Activated naive CD4-positive, alpha-beta T cell treated with anti-CD3 and anti-CD28 coated beads, Interleukin-2, amount 50 U/mL, for 24 hours (primary cell): ENCODE data around the gene C9.

Source experiments
- H3K27ac Mint-ChIP-seq: one replicate; pipeline ENCODE4 v1.8.0; 2021; ENCODE audit warnings: mild to moderate bottlenecking, mixed read lengths
- H3K27me3 Mint-ChIP-seq: one replicate; pipeline ENCODE4 v1.8.0; 2021; ENCODE audit warnings: mixed read lengths
- H3K36me3 Mint-ChIP-seq: one replicate; pipeline ENCODE4 v1.8.0; 2021; ENCODE audit warnings: mixed read lengths
- H3K4me1 Mint-ChIP-seq: one replicate; pipeline ENCODE4 v1.8.0; 2021; ENCODE audit warnings: mixed read lengths
- H3K4me3 Mint-ChIP-seq: one replicate; pipeline ENCODE4 v1.8.0; 2021; ENCODE audit warnings: mild to moderate bottlenecking, mixed read lengths
- H3K9me3 Mint-ChIP-seq: one replicate; pipeline ENCODE4 v1.8.0; 2021; ENCODE audit warnings: mixed read lengths

Gene C9

DNA sequence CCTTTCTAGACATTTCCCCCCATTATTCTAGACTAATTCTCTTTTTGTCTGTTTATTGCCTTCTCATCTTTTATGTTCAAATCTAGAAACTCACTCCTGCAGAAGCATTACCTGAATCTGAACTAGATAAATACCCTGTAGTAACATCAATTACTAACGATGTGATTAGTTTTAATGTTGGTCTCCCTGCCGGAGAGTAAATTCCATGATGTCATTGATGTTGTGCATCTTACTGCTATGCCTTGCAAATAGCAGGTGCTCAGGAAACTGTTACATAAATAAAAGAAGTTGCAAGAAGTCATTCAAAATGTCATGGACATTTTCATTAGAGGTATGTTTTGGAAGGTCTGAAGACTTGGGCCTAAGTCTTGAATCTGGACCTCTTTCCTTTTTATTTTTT is 23.0 kb upstream of the C9 start:
- no peaks in the 10 kb centered on the region for H3K36me3 Mint-ChIP-seq
- no peak overlapping the region for H3K27ac Mint-ChIP-seq

DNA sequence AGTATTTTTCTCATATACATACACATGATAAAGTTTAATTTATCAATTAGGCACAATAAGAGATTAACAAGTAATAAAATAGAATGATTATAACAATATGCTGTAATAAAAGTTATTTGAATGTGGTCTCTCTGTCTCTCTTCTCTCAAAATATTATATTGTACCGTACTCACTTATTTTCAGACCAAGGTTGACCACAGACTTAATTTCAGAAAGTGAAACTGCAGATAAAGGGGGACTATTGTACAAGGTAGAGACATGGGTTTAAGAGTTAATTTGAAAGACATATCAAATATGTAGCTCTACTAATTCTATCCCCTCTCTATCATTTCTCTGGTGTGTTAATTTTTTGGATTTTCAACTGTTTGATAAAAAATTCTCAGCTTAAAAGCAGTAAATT is 20.0 kb upstream of the C9 start:
- Mint-ChIP-seq H3K9me3 (no peaks in the 10 kb centered on the region), H3K27ac (no peak overlapping the region), H3K36me3 (no peaks in the 10 kb centered on the region), H3K4me3 (no peak overlapping the region), H3K4me1 (no peaks in the 10 kb centered on the region), H3K27me3 (no peaks in the 10 kb centered on the region)

More for the DNA sequence above, 23.0 kb upstream of the C9 start:
- Mint-ChIP-seq H3K4me1 (no peaks in the 10 kb centered on the region), H3K4me3 (no peak overlapping the region), H3K9me3 (no peaks in the 10 kb centered on the region), H3K27me3 (no peaks in the 10 kb centered on the region)

DNA sequence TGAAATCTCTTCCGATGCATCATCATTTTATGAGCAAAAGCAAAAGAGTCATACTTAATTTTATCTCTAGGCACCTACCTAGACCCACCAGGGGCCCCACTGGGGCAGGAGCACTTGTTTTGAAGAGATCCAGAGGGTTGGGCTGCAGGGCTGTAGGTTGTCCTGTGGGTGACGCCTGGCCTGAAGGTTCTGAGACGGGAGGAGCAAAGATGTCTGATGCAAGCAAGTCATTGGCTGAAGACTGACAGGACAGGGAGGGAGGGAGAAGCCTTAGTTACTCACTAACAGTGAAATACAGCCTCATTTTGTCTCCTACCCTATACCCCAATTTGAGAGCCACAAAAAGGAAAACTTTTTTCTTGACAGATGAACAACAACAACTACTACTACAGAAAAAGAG is 17.1 kb upstream of the C9 start:
- Mint-ChIP-seq H3K27me3 (no peaks in the 10 kb centered on the region), H3K27ac (no peak overlapping the region), H3K36me3 (no peaks in the 10 kb centered on the region), H3K4me1 (no peaks in the 10 kb centered on the region), H3K9me3 (no peaks in the 10 kb centered on the region), H3K4me3 (no peak overlapping the region)

DNA sequence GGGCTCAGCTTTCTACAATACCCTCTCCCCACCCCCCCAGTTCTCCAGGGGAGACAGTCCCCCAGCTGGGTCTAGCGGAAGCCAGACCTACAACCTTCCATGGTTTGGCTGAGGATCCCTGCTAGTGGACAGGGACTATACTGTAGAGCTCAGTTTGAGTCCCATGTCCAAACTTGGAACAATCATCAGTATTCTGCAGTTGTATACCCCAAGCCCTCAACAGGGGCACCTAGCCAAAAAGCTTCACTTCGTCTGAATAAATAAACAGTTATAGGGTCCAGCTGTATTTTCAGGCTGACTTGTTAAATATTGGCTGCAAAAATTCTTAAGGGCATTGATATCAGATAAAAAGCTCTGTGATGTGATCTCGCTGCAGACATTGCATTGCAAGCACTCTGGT is 15.4 kb upstream of the C9 start:
- Mint-ChIP-seq H3K27ac (no peak overlapping the region), H3K4me1 (no peaks in the 10 kb centered on the region), H3K4me3 (no peak overlapping the region), H3K36me3 (no peaks in the 10 kb centered on the region), H3K27me3 (no peaks in the 10 kb centered on the region), H3K9me3 (no peaks in the 10 kb centered on the region)

DNA sequence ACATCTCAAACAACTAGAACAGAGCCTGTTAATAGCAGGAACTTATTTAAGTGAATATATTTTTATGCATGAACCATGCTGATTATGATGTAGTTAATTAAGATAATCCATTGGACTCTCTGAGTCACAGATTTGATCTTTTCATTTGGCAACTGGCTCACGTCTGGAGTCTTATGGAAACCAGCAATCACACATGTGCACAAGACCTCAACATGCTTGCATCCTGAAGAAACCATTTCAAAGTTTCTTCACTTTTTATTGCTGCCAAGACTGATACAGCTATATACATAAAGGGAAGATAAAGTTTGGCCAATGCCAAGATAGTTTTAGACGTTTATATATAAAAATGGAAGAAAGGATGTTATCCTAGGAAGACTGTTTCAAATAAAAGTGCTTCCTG is 13.3 kb upstream of the C9 start:
- Mint-ChIP-seq H3K4me3 (no peak overlapping the region), H3K9me3 (no peaks in the 10 kb centered on the region), H3K4me1 (no peaks in the 10 kb centered on the region), H3K27ac (no peak overlapping the region), H3K36me3 (no peaks in the 10 kb centered on the region), H3K27me3 (no peaks in the 10 kb centered on the region)

DNA sequence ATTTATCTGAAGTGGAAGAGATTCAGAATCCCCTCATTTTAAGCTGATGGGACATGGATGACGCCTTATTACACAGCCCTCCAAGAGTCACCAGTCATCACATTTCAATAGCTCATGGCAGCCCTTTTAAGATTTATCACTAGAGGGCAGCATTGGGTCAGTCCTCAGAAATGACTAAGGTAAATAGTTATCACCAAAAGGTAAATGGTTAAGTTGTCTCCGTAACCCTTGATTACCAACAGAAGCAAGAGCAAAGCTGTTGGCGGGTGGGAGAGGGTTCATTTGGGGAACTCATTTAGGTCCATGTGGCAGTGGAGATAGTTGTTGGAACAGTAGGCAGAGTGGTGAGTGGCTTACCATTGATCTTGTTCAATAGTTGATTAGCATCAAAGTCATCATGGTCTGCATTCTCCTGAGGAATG is 12.0 kb upstream of the C9 start:
- no peak overlapping the region for H3K4me3 Mint-ChIP-seq
- H3K4me1 Mint-ChIP-seq: no peaks in the 10 kb centered on the region
- H3K27ac Mint-ChIP-seq: no peak overlapping the region
- H3K27me3 Mint-ChIP-seq: no peaks in the 10 kb centered on the region
- H3K9me3 Mint-ChIP-seq: no peaks in the 10 kb centered on the region
- no peaks in the 10 kb centered on the region for H3K36me3 Mint-ChIP-seq

DNA sequence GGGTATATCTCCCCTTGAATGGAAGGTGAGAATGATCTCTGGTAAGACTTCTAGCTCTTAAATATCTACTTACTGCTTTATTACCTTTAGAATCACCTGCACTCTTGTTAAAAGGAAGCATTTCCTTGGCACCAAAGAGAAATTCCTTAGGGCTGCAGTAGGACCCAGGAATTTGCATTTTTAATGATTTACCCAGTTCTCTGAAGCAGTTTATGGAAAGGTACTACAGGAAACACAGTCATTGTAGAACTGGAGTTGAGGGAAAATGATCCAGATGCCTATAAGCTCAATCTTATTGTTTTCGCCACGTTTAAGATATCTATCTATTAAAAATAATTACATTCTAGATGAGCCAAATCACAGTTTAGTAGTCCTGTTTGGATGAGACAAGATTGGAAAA is 9.5 kb upstream of the C9 start:
- no peaks in the 10 kb centered on the region for H3K27me3 Mint-ChIP-seq
- no peak overlapping the region for H3K4me3 Mint-ChIP-seq
- no peaks in the 10 kb centered on the region for H3K4me1 Mint-ChIP-seq
- H3K27ac Mint-ChIP-seq: no peak overlapping the region
- no peaks in the 10 kb centered on the region for H3K9me3 Mint-ChIP-seq
- H3K36me3 Mint-ChIP-seq: no peaks in the 10 kb centered on the region

DNA sequence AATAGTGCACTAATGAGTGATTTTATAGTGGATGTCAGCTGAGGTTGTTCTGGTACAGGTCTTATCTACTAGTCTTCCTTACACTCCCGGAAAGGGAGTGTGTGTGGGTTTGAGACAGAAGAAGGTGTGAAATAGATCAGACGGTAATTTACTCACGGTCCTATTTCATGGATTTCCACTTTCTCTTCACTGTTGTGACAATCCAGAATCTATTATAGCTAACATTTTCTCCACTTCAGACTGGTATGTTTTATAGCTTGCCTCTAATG is 7.0 kb upstream of the C9 start:
- Mint-ChIP-seq H3K36me3 (no peaks in the 10 kb centered on the region), H3K4me3 (no peak overlapping the region), H3K27ac (no peak overlapping the region), H3K4me1 (no peaks in the 10 kb centered on the region), H3K9me3 (no peaks in the 10 kb centered on the region), H3K27me3 (peaks cover 1% of the 10 kb centered on the region)

DNA sequence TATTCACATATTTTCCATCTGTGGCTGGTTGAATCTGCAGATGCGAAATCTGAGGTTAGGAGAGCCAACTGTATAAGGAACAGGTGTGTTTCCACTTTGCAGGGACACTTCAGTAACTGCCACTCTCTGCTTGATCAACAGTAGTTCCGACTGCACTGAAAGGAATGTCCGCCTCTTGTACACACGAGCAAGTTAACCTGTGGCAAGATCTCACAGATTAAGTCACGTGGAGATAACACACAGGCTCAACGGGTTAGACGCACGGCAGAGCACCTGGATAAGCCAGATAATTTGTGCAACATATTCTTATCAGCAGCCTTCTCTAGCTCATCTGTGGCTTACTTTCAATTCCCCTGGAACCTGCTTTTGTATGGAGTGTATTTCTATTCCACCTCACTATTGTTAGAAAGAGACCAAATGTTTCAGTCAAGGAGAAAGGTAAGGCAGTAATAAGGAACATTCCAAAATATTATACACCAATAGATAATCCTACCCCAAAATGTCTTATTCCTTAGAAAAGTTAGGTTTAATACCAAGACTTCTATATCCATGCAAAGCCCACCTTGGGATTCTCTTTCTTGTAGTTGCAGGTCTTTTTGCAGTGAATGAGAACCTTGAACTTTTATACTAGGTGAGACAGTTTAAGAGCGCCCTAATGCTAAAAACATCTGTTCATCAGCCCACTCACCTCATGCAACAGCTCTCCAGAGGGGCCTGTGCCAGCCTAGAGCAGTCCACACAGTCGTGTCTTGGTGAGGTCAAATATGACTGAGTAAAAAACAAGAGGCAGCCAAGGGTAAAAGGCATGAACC is 6.5 kb upstream of the C9 start:
- H3K36me3 Mint-ChIP-seq: no peaks in the 10 kb centered on the region
- no peak overlapping the region for H3K4me3 Mint-ChIP-seq
- peaks cover 1% of the 10 kb centered on the region for H3K27me3 Mint-ChIP-seq
- H3K4me1 Mint-ChIP-seq: no peaks in the 10 kb centered on the region
- H3K9me3 Mint-ChIP-seq: no peaks in the 10 kb centered on the region
- H3K27ac Mint-ChIP-seq: no peak overlapping the region

DNA sequence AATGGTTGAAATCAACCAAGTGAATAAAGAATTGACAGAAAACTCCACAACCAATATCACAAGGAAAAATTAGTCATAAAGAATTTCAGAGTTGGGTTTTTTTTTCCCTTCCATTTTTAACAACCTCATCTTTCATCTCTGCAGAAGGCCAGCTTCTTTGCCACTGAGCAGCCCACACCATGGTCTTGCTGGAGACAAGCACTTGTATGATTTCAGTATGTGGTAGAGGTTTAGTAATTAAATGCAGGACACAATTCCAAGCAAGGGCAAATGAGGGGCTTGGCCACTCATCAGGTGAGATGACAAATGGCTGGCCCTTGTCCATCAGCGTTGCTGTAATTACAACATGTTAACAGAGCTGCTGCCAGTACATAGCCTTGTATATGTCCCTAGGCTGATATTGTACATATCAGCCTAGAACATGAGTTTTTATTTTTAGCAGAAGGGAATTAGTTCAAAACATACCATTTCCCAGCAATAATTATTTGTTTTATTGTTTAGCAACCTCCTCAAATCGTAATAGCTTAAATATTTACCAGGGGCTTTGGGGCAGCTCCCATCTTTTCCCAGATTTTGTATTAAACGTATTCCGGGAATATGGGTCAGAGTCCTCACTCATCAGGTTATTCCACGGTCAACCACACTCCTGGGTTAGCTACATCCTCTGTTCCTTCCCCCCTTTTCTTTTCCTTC is 5.0 kb upstream of the C9 start:
- Mint-ChIP-seq H3K9me3 (no peaks in the 10 kb centered on the region), H3K4me1 (no peaks in the 10 kb centered on the region), H3K27me3 (peaks cover 1% of the 10 kb centered on the region), H3K4me3 (no peak overlapping the region), H3K36me3 (no peaks in the 10 kb centered on the region), H3K27ac (no peak overlapping the region)

DNA sequence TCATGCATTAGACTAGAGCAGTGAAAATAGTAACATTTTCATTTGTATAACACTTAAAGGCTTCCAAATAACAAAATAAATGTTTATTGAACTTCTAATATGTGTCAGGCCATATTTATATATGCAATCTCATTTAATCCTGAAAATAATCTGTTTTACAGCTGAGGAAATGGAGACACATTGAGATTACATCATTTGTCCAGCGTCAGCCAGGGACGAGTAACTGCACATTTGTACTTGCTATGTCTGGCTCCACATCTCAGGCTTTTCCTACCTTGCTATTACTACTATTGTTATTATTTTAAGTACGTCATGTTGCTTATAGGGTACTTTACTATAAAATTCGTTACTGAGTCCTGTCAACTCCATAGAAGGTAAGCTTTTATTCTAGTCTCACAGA is 3.8 kb upstream of the C9 start:
- peaks cover 1% of the 10 kb centered on the region for H3K27me3 Mint-ChIP-seq
- no peaks in the 10 kb centered on the region for H3K9me3 Mint-ChIP-seq
- H3K36me3 Mint-ChIP-seq: no peaks in the 10 kb centered on the region
- H3K4me3 Mint-ChIP-seq: no peak overlapping the region
- H3K4me1 Mint-ChIP-seq: no peaks in the 10 kb centered on the region
- no peak overlapping the region for H3K27ac Mint-ChIP-seq

DNA sequence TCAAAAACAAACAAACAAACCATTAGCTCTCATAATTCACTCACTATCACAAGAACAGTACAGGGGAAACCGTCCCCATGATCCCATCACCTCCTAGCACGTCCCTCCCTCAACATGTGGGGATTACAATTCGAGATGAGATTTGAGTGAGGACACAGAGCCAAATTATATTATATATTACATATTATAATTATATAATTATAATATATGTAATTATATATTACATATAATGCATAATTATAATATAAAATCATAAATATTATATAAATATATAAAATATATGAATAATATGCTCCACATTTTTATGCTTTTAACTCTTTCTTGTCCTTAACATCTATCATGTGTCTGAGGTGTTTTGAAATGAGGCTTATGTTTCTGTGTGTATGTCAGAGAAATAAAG is 3.4 kb upstream of the C9 start:
- no peaks in the 10 kb centered on the region for H3K4me1 Mint-ChIP-seq
- peaks cover 1% of the 10 kb centered on the region for H3K27me3 Mint-ChIP-seq
- H3K9me3 Mint-ChIP-seq: no peaks in the 10 kb centered on the region
- no peaks in the 10 kb centered on the region for H3K36me3 Mint-ChIP-seq
- no peak overlapping the region for H3K27ac Mint-ChIP-seq
- H3K4me3 Mint-ChIP-seq: no peak overlapping the region

DNA sequence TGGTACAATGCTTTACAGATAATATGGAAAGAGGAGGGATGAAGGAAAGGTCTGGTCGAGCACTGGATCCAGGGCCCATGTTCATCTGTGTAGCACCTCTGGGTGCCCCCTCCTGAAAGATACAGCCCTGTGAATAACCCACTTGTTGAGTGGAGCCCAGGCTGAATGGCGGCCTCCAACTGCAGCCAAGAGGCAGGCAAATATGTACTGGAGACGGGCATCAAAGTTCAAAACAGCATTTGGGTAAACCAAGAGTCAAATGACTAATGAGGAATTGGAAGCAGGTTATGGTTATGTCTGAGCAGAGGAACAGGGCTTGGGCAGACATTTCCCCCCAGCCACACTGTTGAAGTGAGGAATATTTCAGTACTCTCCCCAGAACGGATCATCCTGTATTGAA is 1.1 kb downstream of the C9 start:
- no peak overlapping the region for H3K27ac Mint-ChIP-seq
- H3K36me3 Mint-ChIP-seq: no peaks in the 10 kb centered on the region
- no peaks in the 10 kb centered on the region for H3K4me1 Mint-ChIP-seq
- H3K9me3 Mint-ChIP-seq: peaks cover 5% of the 10 kb centered on the region
- H3K4me3 Mint-ChIP-seq: no peak overlapping the region
- peaks cover 1% of the 10 kb centered on the region for H3K27me3 Mint-ChIP-seq

DNA sequence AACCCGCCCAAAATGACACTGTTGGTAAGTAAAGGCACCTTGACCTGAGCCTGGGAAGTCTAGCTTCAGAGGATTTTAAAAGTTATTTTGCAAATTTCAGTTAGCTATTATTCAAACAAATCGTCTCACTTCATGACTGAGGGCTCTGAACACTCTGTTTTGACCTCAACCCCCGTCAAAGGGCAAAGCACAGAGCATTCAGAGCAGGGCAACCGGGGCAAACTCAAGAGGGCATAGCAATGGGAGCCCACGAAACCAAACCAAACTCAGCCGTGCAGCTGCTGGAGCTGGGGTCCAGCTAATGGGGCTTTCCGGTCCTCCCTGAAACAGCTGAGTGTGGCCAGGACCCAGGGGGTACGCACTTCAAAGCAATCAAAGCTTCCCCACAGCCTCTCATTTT is 1.6 kb downstream of the C9 start:
- Mint-ChIP-seq H3K4me3 (no peak overlapping the region), H3K27ac (no peak overlapping the region), H3K4me1 (no peaks in the 10 kb centered on the region), H3K36me3 (no peaks in the 10 kb centered on the region), H3K27me3 (peaks cover 1% of the 10 kb centered on the region), H3K9me3 (peaks cover 5% of the 10 kb centered on the region)

DNA sequence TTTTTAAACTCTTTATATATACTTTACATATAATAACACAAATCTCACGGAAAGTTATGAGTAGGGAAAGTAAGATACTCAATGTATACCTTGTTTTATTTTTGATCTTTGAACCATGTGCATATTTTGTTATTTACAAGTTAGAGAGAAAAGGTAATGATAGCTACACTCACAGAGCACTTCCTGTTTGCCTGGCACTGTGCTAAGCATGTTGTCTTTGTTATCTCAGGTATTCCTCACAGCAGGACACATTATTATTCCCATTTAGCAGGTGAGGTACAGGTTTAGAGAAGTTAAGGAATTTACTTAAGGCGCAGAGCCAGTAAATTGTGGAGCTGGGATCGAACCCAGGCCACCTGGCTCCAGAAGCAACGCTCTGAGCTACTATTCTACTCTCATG is 3.0 kb downstream of the C9 start:
- no peak overlapping the region for H3K27ac Mint-ChIP-seq
- H3K27me3 Mint-ChIP-seq: no peaks in the 10 kb centered on the region
- peaks cover 5% of the 10 kb centered on the region for H3K9me3 Mint-ChIP-seq
- H3K4me1 Mint-ChIP-seq: no peaks in the 10 kb centered on the region
- H3K36me3 Mint-ChIP-seq: no peaks in the 10 kb centered on the region
- H3K4me3 Mint-ChIP-seq: no peak overlapping the region

DNA sequence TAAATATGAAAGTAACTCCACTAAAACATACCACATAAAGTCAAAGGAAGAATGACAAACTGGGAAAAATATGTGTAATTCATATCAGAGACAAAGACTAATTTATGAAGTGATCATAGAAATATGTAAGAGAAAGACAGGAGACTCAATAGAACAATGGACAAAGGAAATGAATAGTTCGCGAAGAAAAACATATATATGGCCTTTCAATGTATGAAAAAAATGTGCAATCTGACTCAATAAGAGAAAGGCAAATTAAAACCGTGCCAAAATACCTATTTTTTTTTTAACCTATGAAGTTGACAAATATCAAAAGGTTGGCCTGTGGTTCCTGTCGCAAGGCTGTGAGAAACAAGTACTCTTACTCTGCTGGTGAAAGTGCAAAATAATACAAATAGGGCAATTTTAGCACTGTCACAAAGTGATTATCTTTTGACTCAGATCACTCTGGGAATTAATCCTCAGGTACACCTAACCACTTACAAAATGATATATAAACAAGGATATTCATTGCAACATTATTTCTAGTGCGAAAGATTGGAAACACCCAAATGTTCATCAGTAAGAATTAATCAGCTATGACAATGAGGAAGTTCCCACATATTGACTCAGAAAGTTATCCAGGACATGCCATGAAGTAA is 3.7 kb downstream of the C9 start:
- H3K9me3 Mint-ChIP-seq: peaks cover 5% of the 10 kb centered on the region
- no peaks in the 10 kb centered on the region for H3K36me3 Mint-ChIP-seq
- H3K4me1 Mint-ChIP-seq: no peaks in the 10 kb centered on the region
- no peak overlapping the region for H3K27ac Mint-ChIP-seq
- H3K27me3 Mint-ChIP-seq: no peaks in the 10 kb centered on the region
- H3K4me3 Mint-ChIP-seq: no peak overlapping the region
